ENCODE data around the gene SPATA24. TPM values are rescaled to one million over a fixed set of nuclear protein-coding genes. Genes with fewer than 3 reads are reported as not detected.

The SPATA24 gene
- total RNA-seq (2022; extraction: Qiagen RNA extraction; ENCODE audit: low read depth): 4.7 to 7.3 TPM (median 5.2 TPM) in 5 replicates

DNA sequence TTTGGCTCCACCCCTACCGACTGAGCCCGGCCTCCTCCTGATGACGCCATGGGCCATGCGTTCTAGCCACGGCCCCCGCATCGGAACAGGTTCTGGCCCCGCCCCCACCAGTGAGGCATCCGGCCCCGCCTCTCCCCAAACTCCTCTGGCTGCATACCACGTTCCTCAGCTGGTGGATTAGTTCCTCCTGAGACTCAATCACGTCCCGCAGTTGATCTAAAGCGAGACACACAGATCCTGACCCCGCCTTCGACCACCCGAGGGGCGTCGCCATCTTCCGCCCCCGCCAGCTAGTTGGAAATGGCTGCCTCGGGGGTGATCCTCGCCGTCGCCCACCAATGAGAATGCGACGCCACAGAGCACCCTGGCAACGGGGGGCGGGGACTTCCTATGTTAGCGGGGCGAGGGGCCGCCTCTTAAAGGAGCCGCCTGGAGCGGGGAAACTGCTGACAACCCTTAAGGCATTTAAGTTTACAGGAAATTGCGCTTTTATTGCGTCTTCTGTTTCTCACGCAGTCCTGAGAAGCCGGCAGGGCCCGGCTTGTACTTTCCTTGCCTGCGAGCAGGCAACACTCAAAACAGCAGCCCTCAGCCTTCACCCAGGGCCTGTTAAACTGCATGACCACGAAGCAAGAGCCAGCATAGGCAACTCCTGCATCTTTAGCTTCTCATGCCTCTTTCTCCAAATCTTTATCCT is at the start of gene SPATA24:
Gene SPATA24, minus strand, starts transcription at position 303 of the 697 bp plus-strand sequence. Its CDS starts 29 bp downstream, at position 274.

DNA sequence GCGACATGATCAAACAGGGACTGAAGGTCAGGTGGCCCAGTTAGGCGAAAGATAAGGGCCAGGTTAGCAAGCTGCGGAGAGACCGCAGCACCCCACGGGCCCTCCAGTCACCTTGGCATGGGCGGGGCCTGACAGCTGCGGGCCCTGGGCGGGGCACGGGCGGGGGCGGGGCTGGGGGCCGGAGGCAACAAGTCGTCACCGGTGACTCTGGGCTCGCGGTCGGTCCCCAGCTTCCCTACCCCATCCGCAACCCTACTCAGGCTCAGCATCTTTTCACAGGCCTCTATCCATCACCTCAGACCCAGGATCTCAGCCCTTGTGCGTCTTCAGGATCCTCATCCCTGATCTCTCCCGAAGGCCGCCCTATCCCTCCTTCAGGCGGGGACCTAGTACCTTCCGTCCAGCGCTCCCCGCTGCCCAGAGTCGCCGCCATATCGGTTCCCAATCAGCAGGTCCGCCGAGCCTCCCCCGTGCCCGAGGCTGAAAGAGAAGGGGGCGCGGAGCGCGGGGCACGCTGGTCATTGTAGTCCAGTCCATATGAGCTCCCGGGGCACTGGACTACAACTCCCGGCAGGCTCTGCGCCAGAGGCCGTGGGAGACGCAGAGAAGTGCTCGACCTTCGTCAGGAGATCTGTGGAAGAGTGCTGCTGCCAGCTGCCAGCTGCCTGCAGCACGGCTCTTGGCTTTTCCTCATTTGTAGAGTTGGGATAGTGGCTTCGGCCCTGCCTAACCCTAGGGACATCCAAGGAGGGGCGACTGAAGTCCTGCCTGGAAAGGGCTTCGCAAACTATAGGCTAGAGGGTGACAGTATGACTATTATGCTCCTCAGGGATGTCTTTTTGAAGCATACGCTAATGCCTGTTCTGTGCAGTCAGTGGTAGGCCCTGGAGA is 35.4 kb upstream of the SPATA24 start, which contains the start of gene DNAJC18:
Gene DNAJC18, minus strand, starts transcription at position 513 of the 891 bp plus-strand sequence. Its CDS starts 80 bp downstream, at position 433.

DNA sequence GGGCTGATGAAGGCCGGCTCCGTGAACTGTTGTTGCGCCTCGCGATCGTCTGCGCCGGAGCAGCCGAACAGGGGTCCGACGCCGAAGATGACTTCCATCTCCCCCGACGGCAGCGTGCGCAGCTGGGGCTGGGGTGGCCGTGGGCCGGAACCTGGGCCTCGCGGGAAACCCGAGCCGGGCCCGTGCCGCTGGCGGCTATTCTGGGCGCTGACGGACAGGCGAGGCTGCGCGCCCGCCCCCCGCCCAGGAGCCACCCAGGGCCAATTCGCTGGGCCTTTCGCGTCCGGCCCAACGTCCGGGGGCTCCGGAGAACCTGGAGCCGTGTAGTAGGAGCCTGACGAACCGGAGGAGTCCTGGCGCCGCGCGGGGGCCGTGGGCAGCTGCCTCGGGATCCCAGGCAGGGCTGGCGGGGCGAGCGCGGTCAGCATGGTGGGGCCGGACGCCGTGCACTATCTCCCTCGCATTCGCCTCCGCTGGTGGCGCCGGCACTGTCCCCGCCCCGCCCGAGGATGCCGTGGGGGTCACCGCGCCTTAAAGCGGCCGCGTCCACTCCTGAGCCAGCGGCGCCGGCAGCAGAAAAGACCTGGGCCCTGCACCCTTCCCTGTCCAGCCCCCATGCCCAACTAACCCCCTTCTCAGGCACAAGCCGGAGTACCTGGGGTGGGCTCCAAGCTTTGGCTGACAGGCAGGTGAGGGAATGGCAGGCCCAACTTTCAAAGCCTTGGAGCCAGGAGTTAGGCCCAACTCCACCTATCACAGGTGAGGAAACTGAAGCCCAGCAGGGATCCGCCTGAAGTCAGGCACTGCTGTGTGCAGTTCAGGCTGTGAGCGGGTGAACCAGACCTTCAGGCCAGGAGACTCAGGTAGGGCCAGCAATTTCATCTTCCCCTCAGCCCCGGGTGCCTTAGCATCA is 9.0 kb downstream of the SPATA24 start, which contains the start of gene PROB1:
Gene PROB1, minus strand, starts transcription at position 451 of the 913 bp plus-strand sequence. Its CDS starts 23 bp downstream, at position 428.

DNA sequence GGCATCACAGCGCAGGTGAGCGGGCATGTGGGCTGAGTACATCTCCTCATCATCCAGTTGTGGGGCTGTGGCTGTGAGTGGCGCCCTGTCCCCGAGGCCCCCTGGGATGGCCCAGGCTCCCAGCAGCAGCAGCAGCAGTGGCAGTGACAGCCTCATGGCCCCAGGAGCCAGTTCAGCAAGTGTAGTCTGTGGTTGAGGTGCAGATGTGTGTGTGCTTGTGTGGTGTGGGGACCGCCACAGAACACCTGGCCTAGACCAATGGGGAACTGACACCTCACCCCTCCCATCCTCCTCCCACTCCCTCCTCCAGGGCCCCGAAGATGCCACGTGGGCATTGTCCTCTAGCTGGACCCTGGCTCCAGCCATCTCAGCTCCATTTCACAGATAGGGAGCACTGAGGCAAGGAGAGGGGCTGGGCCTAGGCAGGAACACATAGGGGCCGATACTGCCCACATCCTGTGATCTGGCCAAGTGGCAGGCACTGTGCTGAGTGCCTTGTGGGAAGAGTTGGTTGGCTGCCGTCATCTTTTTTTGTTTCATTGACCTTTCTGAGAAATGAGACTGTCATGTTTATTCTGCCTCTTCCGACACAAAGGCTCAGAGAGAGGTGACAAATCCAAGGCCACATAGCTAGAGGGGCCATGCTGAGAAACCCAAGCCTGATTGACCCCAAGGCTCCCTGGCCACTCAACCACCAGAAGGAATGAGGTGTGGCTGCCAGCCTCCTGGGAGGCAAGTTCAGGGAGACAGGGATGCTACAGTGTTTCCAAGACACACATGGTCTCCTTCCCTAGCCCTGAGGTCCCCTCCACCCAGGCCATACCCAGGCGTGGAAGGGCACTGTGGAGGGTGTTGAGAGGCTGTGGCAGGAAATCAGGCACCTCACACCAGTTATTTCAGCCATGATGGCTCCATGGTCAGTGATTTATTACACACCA is 13.9 kb downstream of the SPATA24 start, which contains the start of gene MZB1:
Gene MZB1, minus strand, starts transcription at position 213 of the 938 bp plus-strand sequence. Its CDS starts 57 bp downstream, at position 156.

DNA sequence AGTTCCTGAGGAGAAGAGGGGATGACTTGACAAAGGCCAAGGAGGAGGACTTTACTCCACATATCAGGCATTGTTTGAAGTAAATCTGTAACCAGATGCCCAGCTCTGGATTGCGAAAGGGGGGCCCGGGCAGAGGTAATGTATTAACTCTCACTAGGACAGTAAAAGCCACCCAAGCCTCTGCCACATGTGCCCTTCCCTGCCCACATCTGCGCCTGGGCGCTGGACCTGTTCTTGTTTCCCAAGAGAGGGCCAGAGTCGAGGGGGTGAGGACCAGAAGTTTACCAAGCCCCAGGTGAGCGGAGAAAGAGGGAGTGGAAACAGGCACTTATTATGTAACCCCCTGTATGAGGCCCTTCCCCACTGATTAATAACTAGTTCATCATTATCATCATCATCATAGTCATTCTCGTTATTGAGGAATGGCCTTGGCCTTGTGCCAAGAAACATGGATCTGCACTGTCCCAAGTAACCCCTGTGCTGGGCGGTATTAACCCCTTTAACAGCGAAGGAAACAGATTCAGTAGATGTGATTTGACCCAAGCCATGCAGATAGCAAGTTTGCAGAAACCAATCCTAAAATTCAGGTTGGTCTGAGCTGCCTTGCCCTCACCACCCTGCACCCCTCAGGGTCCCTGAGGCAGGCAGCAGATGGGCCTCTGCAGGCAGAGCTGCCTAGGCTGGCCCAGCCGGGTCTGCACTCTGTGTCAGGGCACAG is 20.5 kb downstream of the SPATA24 start, which contains the start of gene SLC23A1:
Gene SLC23A1, minus strand, starts transcription at position 23 of the 718 bp plus-strand sequence. CDS start 44 bp downstream, outside the sequence.

Other genes starting within 250 kb of the SPATA24 start
- gene SIL1, start 205.7 kb downstream of the SPATA24 start, total RNA-seq (2022; extraction: Qiagen RNA extraction; ENCODE audit: low read depth): 23.4 to 27.9 TPM (median 25.4 TPM) in 5 replicates
- gene MATR3, start 110.3 kb downstream of the SPATA24 start, total RNA-seq (2022; extraction: Qiagen RNA extraction; ENCODE audit: low read depth): 145 to 215 TPM (median 178 TPM) in 5 replicates
- gene PAIP2, start 62.2 kb downstream of the SPATA24 start, total RNA-seq (2022; extraction: Qiagen RNA extraction; ENCODE audit: low read depth): 81.2 to 92.6 TPM (median 82.0 TPM) in 5 replicates
- 1.3 to 1.9 TPM (median 1.4 TPM) in 5 replicates for gene SLC23A1, start 20.8 kb downstream of the SPATA24 start, total RNA-seq (2022; extraction: Qiagen RNA extraction; ENCODE audit: low read depth)
- 0.10 TPM in 1 of 5 replicates, not detected in the others for gene MZB1, start 14.2 kb downstream of the SPATA24 start, total RNA-seq (2022; extraction: Qiagen RNA extraction; ENCODE audit: low read depth)
- 0.17 to 0.31 TPM (median 0.25 TPM) in 5 replicates for gene PROB1, start 9.0 kb downstream of the SPATA24 start, total RNA-seq (2022; extraction: Qiagen RNA extraction; ENCODE audit: low read depth)
- 4.6 to 10.3 TPM (median 7.0 TPM) in 5 replicates for gene DNAJC18, start 35.4 kb upstream of the SPATA24 start, total RNA-seq (2022; extraction: Qiagen RNA extraction; ENCODE audit: low read depth)
- 0.29 TPM in 1 of 5 replicates, not detected in the others for gene ECSCR, start 58.7 kb upstream of the SPATA24 start, total RNA-seq (2022; extraction: Qiagen RNA extraction; ENCODE audit: low read depth)
- gene SMIM33, start 66.9 kb upstream of the SPATA24 start, total RNA-seq (2022; extraction: Qiagen RNA extraction; ENCODE audit: low read depth): not detected in 5 replicates
- 1.1 to 1.6 TPM (median 1.2 TPM) in 5 replicates for gene STING1, start 78.7 kb upstream of the SPATA24 start, total RNA-seq (2022; extraction: Qiagen RNA extraction; ENCODE audit: low read depth)
- 105 to 180 TPM (median 173 TPM) in 5 replicates for gene UBE2D2, start 157.2 kb upstream of the SPATA24 start, total RNA-seq (2022; extraction: Qiagen RNA extraction; ENCODE audit: low read depth)
- 18.1 to 23.1 TPM (median 22.8 TPM) in 5 replicates for gene CXXC5, start 244.3 kb upstream of the SPATA24 start, total RNA-seq (2022; extraction: Qiagen RNA extraction; ENCODE audit: low read depth)

All from A549 treated with GW870086 at 1 μM for 4 hours (cell line).